K562 (cell line): ENCODE data around the gene PPP1CA. TPM values are rescaled to one million over a fixed set of nuclear protein-coding genes. Genes with fewer than 3 reads are reported as not detected.
A peak's percentile ranks its signal among the peaks of the same experiment; 100 is the strongest.

Experiments
- CBX1 ChIP-seq: sonication (generic); IDR thresholded peaks from 2 replicates; pipeline ENCODE4 v1.6.1; 2016; ENCODE audit warnings: antibody characterized with exemption, low read depth, mild to moderate bottlenecking
- CREB1 ChIP-seq, 2 experiments: sonication (generic) in 1 of 2; formaldehyde crosslinking in 1 of 2; IDR thresholded peaks; 2 replicates each; pipeline versions ENCODE4 v1.6.1 to v1.8.0; 2012 to 2022; ENCODE audit warnings: inconsistent platforms in 1 of 2, mild to moderate bottlenecking in 1 of 2, missing genetic modification reagents in 1 of 2, moderate library complexity in 1 of 2
- FOXA3 ChIP-seq, 2 experiments: fragments of 450-650 bp in 1 of 2; sonication (generic) in 1 of 2; formaldehyde crosslinking; IDR thresholded peaks in 1 of 2; conservative IDR thresholded peaks in 1 of 2; 2 replicates each; pipeline versions ENCODE4 v1.4.0 to v1.8.0; 2020 to 2022; ENCODE audit warnings: mild to moderate bottlenecking in 2 of 2, missing genetic modification reagents in 1 of 2
- GABPA ChIP-seq: fragments of 200-800 bp; sonication (Bioruptor generic); conservative IDR thresholded peaks from 2 replicates; pipeline ENCODE4 v1.6.1; 2016; ENCODE audit warnings: low read depth, missing genetic modification characterization, missing compliant biosample characterization
- GTF2F1 ChIP-seq: IDR thresholded peaks from 2 replicates; pipeline ENCODE4 v1.6.1; 2011; ENCODE audit warnings: low read depth, low read length, improper control_type of control experiment
- HDAC2 ChIP-seq: fragments of 450-650 bp; IDR thresholded peaks from 2 replicates; pipeline ENCODE4 v1.6.1; 2016; ENCODE audit warnings: mild to moderate bottlenecking
- KAT8 ChIP-seq: fragments of 450-650 bp; IDR thresholded peaks from 2 replicates; pipeline ENCODE4 v1.6.1; 2016; ENCODE audit warnings: low read depth, mild to moderate bottlenecking
- L3MBTL2 ChIP-seq: fragments of 450-650 bp; IDR thresholded peaks from 2 replicates; pipeline ENCODE4 v1.6.1; 2016; ENCODE audit warnings: mild to moderate bottlenecking, moderate library complexity
- LCOR ChIP-seq: sonication (generic); formaldehyde crosslinking; IDR thresholded peaks from 2 replicates; pipeline ENCODE4 v1.8.0; 2022; ENCODE audit warnings: mild to moderate bottlenecking, missing genetic modification reagents
- MAFF ChIP-seq: IDR thresholded peaks from 2 replicates; pipeline ENCODE4 v1.6.1; 2012; ENCODE audit warnings: low read length, improper control_type of control experiment
- PHF8 ChIP-seq: fragments of 200-600 bp; sonication (generic); IDR thresholded peaks from 2 replicates; pipeline ENCODE4 v1.6.1; 2012; ENCODE audit warnings: mixed run types, mild to moderate bottlenecking, inconsistent platforms, low read length, moderate library complexity, borderline replicate concordance
- SLC30A9 ChIP-seq: fragments of 250-450 bp; sonication (Bioruptor Pico); IDR thresholded peaks from 2 replicates; pipeline ENCODE4 v1.8.0; 2022; ENCODE audit warnings: mild to moderate bottlenecking, moderate library complexity
- SMAD2 ChIP-seq: fragments of 150-350 bp; IDR thresholded peaks from 2 replicates; pipeline ENCODE4 v1.6.1; 2014; ENCODE audit warnings: low read depth, mild to moderate bottlenecking, low read length
- SP1 ChIP-seq: sonication (generic); formaldehyde crosslinking; IDR thresholded peaks from 2 replicates; pipeline ENCODE4 v1.8.1; 2022; ENCODE audit warnings: mild to moderate bottlenecking, missing genetic modification reagents
- SRF ChIP-seq, 2 experiments: fragments of 250-450, 450-650 bp in 1 of 2; sonication (Bioruptor Pico) in 1 of 2; sonication (generic) in 1 of 2; formaldehyde crosslinking; IDR thresholded peaks; 2 replicates each; pipeline versions ENCODE4 v1.5.0 to v1.5.1; 2020 to 2022; ENCODE audit warnings: mild to moderate bottlenecking in 1 of 2, missing genetic modification reagents in 1 of 2
- TEAD2 ChIP-seq: fragments of 450-650 bp; IDR thresholded peaks from 2 replicates; pipeline ENCODE4 v1.6.1; 2016; ENCODE audit warnings: missing genetic modification characterization, control low read depth, missing compliant biosample characterization
- polyA plus RNA-seq, 8 experiments: library from polyadenylated mRNA; depleted of rRNA in 4 of 8; stranded (reverse) in 5 of 8; unstranded in 3 of 8; fragments of >200 nt; fragmentation: Nextera tagmentation in 2 of 8; fragmentation: Illumina TruSeq in 1 of 8; extraction: Ambion mirVana in 2 of 8; extraction: Trizol in 1 of 8; gene quantifications; 2 replicates each; pipeline versions ENCODE4 v1.2.1 to v1.2.3, GENCODE V29; 2011 to 2014; ENCODE audit warnings: inconsistent platforms in 1 of 8, missing spikeins in 1 of 8
- total RNA-seq, 7 experiments: library from RNA; depleted of rRNA in 6 of 7; stranded (reverse); fragments of >200 nt in 6 of 7; fragmentation: Illumina TruSeq in 2 of 7; extraction: Trizol in 2 of 7; gene quantifications; 2 replicates each; pipeline versions ENCODE4 v1.2.1 to v1.2.3, GENCODE V29; 2011 to 2021; ENCODE audit warnings: low replicate concordance in 1 of 7
- TF ChIP-seq, protein P1 (sequence below): sonication (generic); formaldehyde crosslinking; IDR thresholded peaks from 2 replicates; pipeline ENCODE4 v1.8.1; 2022; ENCODE audit warnings: missing genetic modification reagents
- TF ChIP-seq, protein P2 (sequence below): sonication (generic); formaldehyde crosslinking; IDR thresholded peaks from 2 replicates; pipeline ENCODE4 v1.4.0; 2020; ENCODE audit warnings: mild to moderate bottlenecking, missing genetic modification reagents
- TF ChIP-seq, protein P3 (sequence below): fragments of 450-650 bp; IDR thresholded peaks from 2 replicates; pipeline ENCODE4 v1.6.1; 2016
- TF ChIP-seq, protein P4 (sequence below), 3 experiments: fragments of 200-800 bp in 1 of 3; sonication (Bioruptor generic) in 1 of 3; sonication (generic) in 1 of 3; formaldehyde crosslinking in 1 of 3; IDR thresholded peaks; 2 replicates each; pipeline versions ENCODE4 v1.6.1 to v1.8.0; 2016 to 2022; ENCODE audit warnings: mild to moderate bottlenecking in 2 of 3, missing compliant biosample characterization in 2 of 3, missing genetic modification characterization in 2 of 3, missing genetic modification reagents in 1 of 3

Gene PPP1CA
- total and polyA plus RNA-seq, 9 of the 15 experiments (the other 6 are each of a cell fraction or from before 2014, with no cell fraction given): 18.2 to 242 (median 188) TPM

DNA sequence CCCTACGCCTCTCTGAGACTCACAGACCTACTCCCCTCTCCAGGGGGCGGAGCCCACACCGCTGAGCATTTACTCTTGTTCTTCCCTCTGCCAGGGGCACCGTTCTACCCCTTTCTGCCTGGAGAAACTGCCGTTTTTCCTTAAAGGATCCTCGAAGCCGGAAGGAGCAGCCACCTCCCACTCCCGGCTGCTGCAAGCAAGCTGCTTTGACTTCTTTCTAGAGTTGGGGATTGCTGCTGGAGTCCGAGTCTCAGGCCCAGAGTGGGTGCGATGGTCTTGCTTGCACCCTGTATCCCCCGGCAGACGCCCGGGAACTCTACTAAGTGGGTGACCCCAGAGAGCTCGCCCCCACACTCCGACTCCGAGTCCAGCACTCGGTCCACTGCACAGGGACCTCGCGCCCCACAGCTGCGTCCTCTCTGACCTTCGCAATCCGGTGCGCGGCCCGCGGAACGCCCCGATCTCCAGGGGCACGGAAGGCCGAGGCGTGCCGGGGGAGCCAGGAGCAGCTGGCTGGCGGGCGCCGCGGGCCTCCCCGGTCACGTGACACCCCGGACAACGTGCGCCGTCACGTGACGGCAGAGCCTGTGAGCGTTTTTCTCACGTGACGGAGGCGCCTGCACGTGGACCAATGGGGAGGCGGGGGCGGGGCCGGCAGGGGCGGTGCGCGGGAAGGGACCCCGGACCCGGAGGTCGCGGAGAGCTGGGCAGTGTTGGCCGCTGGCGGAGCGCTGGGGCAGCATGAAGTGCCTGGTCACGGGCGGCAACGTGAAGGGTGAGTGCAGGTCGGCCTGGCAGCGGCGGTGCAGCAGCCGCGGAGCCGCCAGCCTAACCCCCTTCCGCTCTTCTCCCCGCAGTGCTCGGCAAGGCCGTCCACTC, 10.1 kb downstream of the PPP1CA start, which contains the start of gene RAD9A (continued):
- TF ChIP-seq, protein P1, sequence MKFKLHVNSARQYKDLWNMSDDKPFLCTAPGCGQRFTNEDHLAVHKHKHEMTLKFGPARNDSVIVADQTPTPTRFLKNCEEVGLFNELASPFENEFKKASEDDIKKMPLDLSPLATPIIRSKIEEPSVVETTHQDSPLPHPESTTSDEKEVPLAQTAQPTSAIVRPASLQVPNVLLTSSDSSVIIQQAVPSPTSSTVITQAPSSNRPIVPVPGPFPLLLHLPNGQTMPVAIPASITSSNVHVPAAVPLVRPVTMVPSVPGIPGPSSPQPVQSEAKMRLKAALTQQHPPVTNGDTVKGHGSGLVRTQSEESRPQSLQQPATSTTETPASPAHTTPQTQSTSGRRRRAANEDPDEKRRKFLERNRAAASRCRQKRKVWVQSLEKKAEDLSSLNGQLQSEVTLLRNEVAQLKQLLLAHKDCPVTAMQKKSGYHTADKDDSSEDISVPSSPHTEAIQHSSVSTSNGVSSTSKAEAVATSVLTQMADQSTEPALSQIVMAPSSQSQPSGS (CRISPR knock-in tag): peak; percentile 8; the same call in 1 of the 2 replicates
- TF ChIP-seq, protein P2, sequence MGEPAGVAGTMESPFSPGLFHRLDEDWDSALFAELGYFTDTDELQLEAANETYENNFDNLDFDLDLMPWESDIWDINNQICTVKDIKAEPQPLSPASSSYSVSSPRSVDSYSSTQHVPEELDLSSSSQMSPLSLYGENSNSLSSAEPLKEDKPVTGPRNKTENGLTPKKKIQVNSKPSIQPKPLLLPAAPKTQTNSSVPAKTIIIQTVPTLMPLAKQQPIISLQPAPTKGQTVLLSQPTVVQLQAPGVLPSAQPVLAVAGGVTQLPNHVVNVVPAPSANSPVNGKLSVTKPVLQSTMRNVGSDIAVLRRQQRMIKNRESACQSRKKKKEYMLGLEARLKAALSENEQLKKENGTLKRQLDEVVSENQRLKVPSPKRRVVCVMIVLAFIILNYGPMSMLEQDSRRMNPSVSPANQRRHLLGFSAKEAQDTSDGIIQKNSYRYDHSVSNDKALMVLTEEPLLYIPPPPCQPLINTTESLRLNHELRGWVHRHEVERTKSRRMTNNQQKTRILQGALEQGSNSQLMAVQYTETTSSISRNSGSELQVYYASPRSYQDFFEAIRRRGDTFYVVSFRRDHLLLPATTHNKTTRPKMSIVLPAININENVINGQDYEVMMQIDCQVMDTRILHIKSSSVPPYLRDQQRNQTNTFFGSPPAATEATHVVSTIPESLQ: peak; percentile 96; the same call in 1 of the 2 replicates
- TF ChIP-seq, protein P3, sequence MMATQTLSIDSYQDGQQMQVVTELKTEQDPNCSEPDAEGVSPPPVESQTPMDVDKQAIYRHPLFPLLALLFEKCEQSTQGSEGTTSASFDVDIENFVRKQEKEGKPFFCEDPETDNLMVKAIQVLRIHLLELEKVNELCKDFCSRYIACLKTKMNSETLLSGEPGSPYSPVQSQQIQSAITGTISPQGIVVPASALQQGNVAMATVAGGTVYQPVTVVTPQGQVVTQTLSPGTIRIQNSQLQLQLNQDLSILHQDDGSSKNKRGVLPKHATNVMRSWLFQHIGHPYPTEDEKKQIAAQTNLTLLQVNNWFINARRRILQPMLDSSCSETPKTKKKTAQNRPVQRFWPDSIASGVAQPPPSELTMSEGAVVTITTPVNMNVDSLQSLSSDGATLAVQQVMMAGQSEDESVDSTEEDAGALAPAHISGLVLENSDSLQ: no peak
- no peak for TF ChIP-seq SLC30A9 (CRISPR knock-in tag)
- TF ChIP-seq HDAC2: 0 out of 2 replicates have a peak, but pooled peaks have one; percentile 65
- peak; percentile 82; the same call in 1 of the 2 replicates for TF ChIP-seq PHF8
- TF ChIP-seq KAT8: no peak
- TF ChIP-seq SRF (CRISPR knock-in tag; IDR thresholded peaks at IDR 0.05): 0 out of 4 replicates have a peak, but pooled peaks of 1 of the 2 experiments have one; percentile 11
- TF ChIP-seq, protein P4, sequence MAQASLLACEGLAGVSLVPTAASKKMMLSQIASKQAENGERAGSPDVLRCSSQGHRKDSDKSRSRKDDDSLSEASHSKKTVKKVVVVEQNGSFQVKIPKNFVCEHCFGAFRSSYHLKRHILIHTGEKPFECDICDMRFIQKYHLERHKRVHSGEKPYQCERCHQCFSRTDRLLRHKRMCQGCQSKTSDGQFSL (CRISPR knock-in tag; IDR thresholded peaks at IDR 0.05): peak; percentile 55; the same call in 1 of the 2 replicates
- TF ChIP-seq, protein P4 (tag; IDR thresholded peaks at IDR 0.05): no peak
- peak in 1 of 2 experiments; percentile 85; a peak in 1 of 4 replicates for TF ChIP-seq FOXA3 (CRISPR knock-in tag; conservative IDR thresholded peaks at IDR 0.05 in 1 of 2, IDR thresholded peaks at IDR 0.05 in 1 of 2)
- TF ChIP-seq TEAD2 (tag): no peak
- peak; percentile 60 for TF ChIP-seq CREB1 (IDR thresholded peaks at IDR 0.05)
- TF ChIP-seq CREB1 (CRISPR knock-in tag; IDR thresholded peaks at IDR 0.05): peak; percentile 75
- TF ChIP-seq GTF2F1: peak; percentile 69; the same call in 1 of the 2 replicates
- TF ChIP-seq SMAD2: no peak
- TF ChIP-seq LCOR (CRISPR knock-in tag): peak; percentile 91
- TF ChIP-seq L3MBTL2: peak; percentile 95
- TF ChIP-seq CBX1: peak; percentile 79; the same call in 1 of the 2 replicates
- peak; percentile 40; the same call in 1 of the 2 replicates for TF ChIP-seq GABPA (tag)
- no peak for TF ChIP-seq MAFF
- peak; percentile 83 for TF ChIP-seq SP1 (CRISPR knock-in tag)
